ENCODE results near the gene TAS2R41.

Gene TAS2R41

DNA sequence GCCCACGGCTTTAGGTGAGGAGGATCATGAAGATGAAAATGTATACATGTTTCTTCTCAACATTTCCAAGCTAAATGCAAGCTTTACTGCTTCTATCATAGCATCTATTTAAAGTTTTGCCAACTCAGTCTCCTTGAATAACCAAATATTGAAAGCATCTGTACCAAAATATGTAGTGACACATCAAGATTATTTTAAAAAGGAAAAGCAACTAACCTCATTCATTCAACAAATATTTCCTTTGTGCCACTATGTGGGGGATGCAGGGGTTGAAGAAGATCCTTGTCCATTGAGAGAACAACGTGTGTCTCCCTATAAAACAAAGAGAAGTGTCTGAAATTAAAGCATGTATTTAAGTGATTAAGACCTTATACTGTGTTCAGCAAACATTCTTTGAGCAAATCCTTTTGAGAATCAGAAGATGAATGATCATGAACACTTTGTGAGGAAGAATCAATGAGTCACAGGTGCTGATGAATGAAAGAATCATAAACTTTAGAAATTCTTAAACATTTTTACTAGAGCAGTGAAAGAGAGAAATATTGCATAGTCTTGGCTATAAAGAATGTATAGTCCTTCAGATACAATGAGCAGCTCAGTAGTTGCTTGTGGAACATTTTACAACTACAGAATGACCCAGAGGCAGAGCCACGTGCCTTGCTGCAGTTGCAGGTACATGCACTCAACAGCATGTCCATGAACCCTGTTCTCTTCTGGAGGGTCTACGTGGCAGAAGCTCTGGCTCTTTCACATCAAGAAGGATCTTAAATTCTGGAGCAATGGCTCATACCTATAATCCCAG is 20.5 kb upstream of the TAS2R41 start:
- ChIA-PET POLR2A (no interaction called here), CTCF (interaction anchor here (0.6 to 1.5 kb wide), 2 partner anchors 39 to 40 kb away, joined by 3 read pairs; no protein-coding TSS in a partner anchor)
- no peak for TF ChIP-seq ZNF488 (tag by site-specific recombination; IDR thresholded peaks at IDR 0.05)
- no peak for TF ChIP-seq ZNF776 (tag by site-specific recombination; IDR thresholded peaks at IDR 0.05; ENCODE audit: borderline replicate concordance)
- no peak for TF ChIP-seq ZNF354C (tag by site-specific recombination; IDR thresholded peaks at IDR 0.05; ENCODE audit: borderline replicate concordance, low read depth)
- TF ChIP-seq ZNF350 (tag by site-specific recombination; IDR thresholded peaks at IDR 0.05), result no peak
- no peak for TF ChIP-seq SCRT2 (tag by site-specific recombination; IDR thresholded peaks at IDR 0.05)
- no peak for TF ChIP-seq ZNF449 (tag by site-specific recombination; IDR thresholded peaks at IDR 0.05)
- TF ChIP-seq ZNF518A (tag by site-specific recombination; conservative IDR thresholded peaks at IDR 0.05; ENCODE audit: low read depth), result no peak
- TF ChIP-seq PRDM4 (tag by site-specific recombination; IDR thresholded peaks at IDR 0.05), result no peak
- TF ChIP-seq, protein P1, sequence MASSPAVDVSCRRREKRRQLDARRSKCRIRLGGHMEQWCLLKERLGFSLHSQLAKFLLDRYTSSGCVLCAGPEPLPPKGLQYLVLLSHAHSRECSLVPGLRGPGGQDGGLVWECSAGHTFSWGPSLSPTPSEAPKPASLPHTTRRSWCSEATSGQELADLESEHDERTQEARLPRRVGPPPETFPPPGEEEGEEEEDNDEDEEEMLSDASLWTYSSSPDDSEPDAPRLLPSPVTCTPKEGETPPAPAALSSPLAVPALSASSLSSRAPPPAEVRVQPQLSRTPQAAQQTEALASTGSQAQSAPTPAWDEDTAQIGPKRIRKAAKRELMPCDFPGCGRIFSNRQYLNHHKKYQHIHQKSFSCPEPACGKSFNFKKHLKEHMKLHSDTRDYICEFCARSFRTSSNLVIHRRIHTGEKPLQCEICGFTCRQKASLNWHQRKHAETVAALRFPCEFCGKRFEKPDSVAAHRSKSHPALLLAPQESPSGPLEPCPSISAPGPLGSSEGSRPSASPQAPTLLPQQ (tag by site-specific recombination; IDR thresholded peaks at IDR 0.05), result no peak
- no peak for TF ChIP-seq ZNF146 (tag by site-specific recombination; IDR thresholded peaks at IDR 0.05)
- TF ChIP-seq ZFHX2 (tag by site-specific recombination; conservative IDR thresholded peaks at IDR 0.05), result no peak
- TF ChIP-seq ZNF239 (tag by site-specific recombination; IDR thresholded peaks at IDR 0.05), result no peak
- no peak for TF ChIP-seq ZNF23 (tag by site-specific recombination; IDR thresholded peaks at IDR 0.05; ENCODE audit: borderline replicate concordance)
- TF ChIP-seq ZNF501 (tag by site-specific recombination; IDR thresholded peaks at IDR 0.05), result no peak
- TF ChIP-seq ZNF433 (tag by site-specific recombination; IDR thresholded peaks at IDR 0.05; ENCODE audit: low read depth), result no peak
- TF ChIP-seq ZNF76 (tag by site-specific recombination; IDR thresholded peaks at IDR 0.05; ENCODE audit: borderline replicate concordance, low read depth), result no peak
- TF ChIP-seq ZNF324 (tag by site-specific recombination; IDR thresholded peaks at IDR 0.05), result no peak
- TF ChIP-seq ZNF366 (tag by site-specific recombination; conservative IDR thresholded peaks at IDR 0.05), result no peak
- TF ChIP-seq ZNF561 (tag by site-specific recombination; IDR thresholded peaks at IDR 0.05; ENCODE audit: borderline replicate concordance), result no peak
- no peak for TF ChIP-seq ZNF221 (tag by site-specific recombination; IDR thresholded peaks at IDR 0.05; ENCODE audit: borderline replicate concordance)
- Histone ChIP-seq H3K36me3 (ENCODE audit: control insufficient read depth in 2 of 2, insufficient read depth in 1 of 2, low read length in 2 of 2) (no peaks in the 10 kb centered on the region), H3K9me3 (ENCODE audit: control insufficient read depth, insufficient read depth, low read depth, low read length) (no peaks in the 10 kb centered on the region), H3K27ac (ENCODE audit: extremely low read depth, low read depth, low read length) (no peak overlapping the region), H3K4me1 (ENCODE audit: control insufficient read depth, insufficient read depth, low read length) (no peaks in the 10 kb centered on the region), H3K4me3 (ENCODE audit: low read depth, low read length) (no peak overlapping the region)
